Measurements from ENCODE around the gene NPLOC4.

- TF ChIP-seq POLR2A (IDR thresholded peaks at IDR 0.05) (no peak), CTCF (IDR thresholded peaks at IDR 0.05) (peak; percentile 33 to 87 (median 66))
Measured at GRCh38 chr17:81537343-81537855, 99.5 kb downstream of the NPLOC4 start.
